Smooth muscle cell (in vitro differentiated cells): ENCODE data around the gene PHETA2. TPM values are rescaled to one million over a fixed set of nuclear protein-coding genes. Genes with fewer than 3 reads are reported as not detected.

Experiments
- DNase-seq: peaks from one replicate; lab custom pipeline; 2025; ENCODE audit not compliant: unreplicated experiment; lab: John Stamatoyannopoulos, UW
- H2AFZ ChIP-seq: fragments of 200-600 bp; sonication (generic); 2 replicates; pipeline ENCODE4 v1.6.0; 2016; ENCODE audit warnings: antibody characterized with exemption, low read depth, mild to moderate bottlenecking
- H3F3A ChIP-seq: fragments of 200-600 bp; sonication (generic); 2 replicates; pipeline ENCODE4 v1.6.0; 2017; ENCODE audit warnings: antibody characterized with exemption, low read depth
- H3K27ac ChIP-seq: fragments of 200-600 bp; sonication (generic); 2 replicates; pipeline ENCODE4 v1.5.1; 2016; ENCODE audit warnings: low read depth, mild to moderate bottlenecking
- H3K27me3 ChIP-seq: fragments of 200-600 bp; sonication (generic); 2 replicates; pipeline ENCODE4 v1.6.1; 2016; ENCODE audit warnings: low read depth, mild to moderate bottlenecking
- H3K36me3 ChIP-seq: fragments of 200-600 bp; sonication (generic); 2 replicates; pipeline ENCODE4 v1.5.1; 2016; ENCODE audit warnings: low read depth
- H3K4me1 ChIP-seq: fragments of 200-600 bp; sonication (generic); 2 replicates; pipeline ENCODE4 v1.5.1; 2016; ENCODE audit warnings: low read depth
- H3K4me2 ChIP-seq: fragments of 200-600 bp; sonication (generic); 2 replicates; pipeline ENCODE4 v1.6.0; 2016; ENCODE audit warnings: mild to moderate bottlenecking
- H3K4me3 ChIP-seq: fragments of 200-600 bp; sonication (generic); 2 replicates; pipeline ENCODE4 v1.5.1; 2016; ENCODE audit warnings: mild to moderate bottlenecking
- H3K79me2 ChIP-seq: fragments of 200-600 bp; sonication (generic); 2 replicates; pipeline ENCODE4 v1.6.0; 2016; ENCODE audit warnings: low read depth, mild to moderate bottlenecking
- H3K9ac ChIP-seq: fragments of 200-600 bp; sonication (generic); 2 replicates; pipeline ENCODE4 v1.6.0; 2016; ENCODE audit warnings: low read depth
- H3K9me3 ChIP-seq: fragments of 200-600 bp; sonication (generic); replicated peaks from 2 replicates; pipeline ENCODE4 v1.5.1; 2016; ENCODE audit warnings: low read depth
- H4K20me1 ChIP-seq: fragments of 200-600 bp; sonication (generic); 2 replicates; pipeline ENCODE4 v1.6.0; 2016; ENCODE audit warnings: low read depth
- WGBS: methylation state at CpG from one replicate; pipeline ENCODE4 v1.1.7; 2016; ENCODE audit warnings: low lambda C conversion rate; 5-methylcytosine and 5-hydroxymethylcytosine counted together
- polyA plus RNA-seq: library from polyadenylated mRNA; unstranded; fragments of >200 nt; fragmentation: Nextera tagmentation; extraction: Ambion mirVana; gene quantifications from 2 replicates; pipeline ENCODE4 v1.2.1, GENCODE V29; 2016
- total RNA-seq: library from RNA; depleted of rRNA; stranded (reverse); fragments of >200 nt; gene quantifications from 2 replicates; pipeline ENCODE4 v1.2.3, GENCODE V29; 2014
- TF ChIP-seq, protein P1 (sequence below): fragments of 200-600 bp; sonication (generic); IDR thresholded peaks from 2 replicates; pipeline ENCODE4 v1.5.1; 2017; ENCODE audit warnings: borderline replicate concordance, mild to moderate bottlenecking, antibody characterized with exemption; ENCODE audit not compliant: insufficient read depth, poor library complexity, severe bottlenecking

Gene PHETA2
- total and polyA plus RNA-seq, 2 experiments from 2014 or later, result 6.7 to 15.9 TPM

DNA sequence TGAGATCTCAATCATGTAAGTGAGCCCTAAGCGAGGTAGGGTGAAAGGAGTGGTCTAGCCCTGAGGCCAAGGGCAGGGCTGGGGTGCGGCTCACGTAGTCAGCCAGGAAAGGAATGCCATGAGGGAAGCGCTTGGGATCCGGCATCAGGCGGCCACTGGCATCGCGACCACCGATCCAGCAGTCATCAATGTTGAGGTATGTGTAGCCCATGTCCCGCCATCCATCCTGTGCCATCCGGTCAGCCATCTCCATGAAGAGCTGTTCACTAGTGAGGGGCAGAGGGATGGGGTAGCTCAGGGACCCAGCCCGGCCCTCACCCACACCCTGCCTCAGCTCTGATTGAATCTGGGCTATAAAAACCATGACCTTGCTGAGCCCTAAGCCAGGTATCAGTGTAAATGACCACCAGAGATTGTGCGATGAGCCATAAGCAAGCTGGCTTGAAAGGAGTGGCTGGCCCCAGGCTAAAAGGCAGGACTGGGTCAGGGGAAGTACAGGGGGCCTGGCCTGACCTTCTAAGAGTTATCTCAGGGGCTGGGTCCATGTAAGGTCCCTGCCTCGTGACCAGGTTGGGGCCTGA, 6.3 kb upstream of the PHETA2 start:
- 91% methylated on average over 14 of the region's 14 CpGs for WGBS
- Histone ChIP-seq H3K27ac (no peak overlapping the region), H3K79me2 (no peaks in the 10 kb centered on the region), H3K9ac (no peak overlapping the region), H3K4me1 (peaks cover 14% of the 10 kb centered on the region), H3F3A (no peaks in the 10 kb centered on the region), H3K27me3 (no peaks in the 10 kb centered on the region), H2AFZ (no peak overlapping the region), H4K20me1 (no peaks in the 10 kb centered on the region), H3K9me3 (no peaks in the 10 kb centered on the region), H3K36me3 (no peaks in the 10 kb centered on the region), H3K4me2 (no peak overlapping the region), H3K4me3 (no peak overlapping the region)
- TF ChIP-seq, protein P1, sequence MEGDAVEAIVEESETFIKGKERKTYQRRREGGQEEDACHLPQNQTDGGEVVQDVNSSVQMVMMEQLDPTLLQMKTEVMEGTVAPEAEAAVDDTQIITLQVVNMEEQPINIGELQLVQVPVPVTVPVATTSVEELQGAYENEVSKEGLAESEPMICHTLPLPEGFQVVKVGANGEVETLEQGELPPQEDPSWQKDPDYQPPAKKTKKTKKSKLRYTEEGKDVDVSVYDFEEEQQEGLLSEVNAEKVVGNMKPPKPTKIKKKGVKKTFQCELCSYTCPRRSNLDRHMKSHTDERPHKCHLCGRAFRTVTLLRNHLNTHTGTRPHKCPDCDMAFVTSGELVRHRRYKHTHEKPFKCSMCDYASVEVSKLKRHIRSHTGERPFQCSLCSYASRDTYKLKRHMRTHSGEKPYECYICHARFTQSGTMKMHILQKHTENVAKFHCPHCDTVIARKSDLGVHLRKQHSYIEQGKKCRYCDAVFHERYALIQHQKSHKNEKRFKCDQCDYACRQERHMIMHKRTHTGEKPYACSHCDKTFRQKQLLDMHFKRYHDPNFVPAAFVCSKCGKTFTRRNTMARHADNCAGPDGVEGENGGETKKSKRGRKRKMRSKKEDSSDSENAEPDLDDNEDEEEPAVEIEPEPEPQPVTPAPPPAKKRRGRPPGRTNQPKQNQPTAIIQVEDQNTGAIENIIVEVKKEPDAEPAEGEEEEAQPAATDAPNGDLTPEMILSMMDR, result no peak
- no peak for DNase-seq

DNA sequence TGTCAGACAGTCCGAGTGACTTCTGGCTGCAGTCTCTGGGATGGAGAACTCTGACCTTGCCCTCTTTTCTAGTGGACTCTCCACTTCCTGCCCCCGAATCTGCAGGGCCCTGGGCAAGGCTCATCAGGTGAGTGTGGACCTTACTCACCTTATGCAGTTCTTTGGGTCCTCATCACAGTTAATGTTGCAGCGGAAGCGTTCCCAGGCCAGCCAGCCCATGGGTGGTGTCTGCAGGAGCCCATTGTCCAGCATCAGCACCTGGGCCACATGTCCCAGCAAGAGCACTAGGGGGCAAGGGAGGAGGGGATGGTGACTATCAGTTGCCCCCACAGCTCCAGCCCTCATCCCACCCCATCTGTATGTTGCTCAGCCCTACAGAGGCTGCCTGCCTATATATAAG, 5.8 kb upstream of the PHETA2 start:
- no peaks in the 10 kb centered on the region for H3F3A ChIP-seq
- H3K9me3 ChIP-seq, result no peaks in the 10 kb centered on the region
- H3K4me2 ChIP-seq, result no peak overlapping the region
- H3K27ac ChIP-seq, result no peak overlapping the region
- H3K4me1 ChIP-seq, result peaks cover 14% of the 10 kb centered on the region
- H3K36me3 ChIP-seq, result no peaks in the 10 kb centered on the region
- WGBS, result 93% methylated on average over 4 of the region's 4 CpGs
- H3K79me2 ChIP-seq, result no peaks in the 10 kb centered on the region
- no peak for DNase-seq
- no peak overlapping the region for H3K4me3 ChIP-seq
- no peak overlapping the region for H2AFZ ChIP-seq
- no peaks in the 10 kb centered on the region for H4K20me1 ChIP-seq
- TF ChIP-seq, protein P1, result no peak
- H3K27me3 ChIP-seq, result no peaks in the 10 kb centered on the region
- no peak overlapping the region for H3K9ac ChIP-seq

DNA sequence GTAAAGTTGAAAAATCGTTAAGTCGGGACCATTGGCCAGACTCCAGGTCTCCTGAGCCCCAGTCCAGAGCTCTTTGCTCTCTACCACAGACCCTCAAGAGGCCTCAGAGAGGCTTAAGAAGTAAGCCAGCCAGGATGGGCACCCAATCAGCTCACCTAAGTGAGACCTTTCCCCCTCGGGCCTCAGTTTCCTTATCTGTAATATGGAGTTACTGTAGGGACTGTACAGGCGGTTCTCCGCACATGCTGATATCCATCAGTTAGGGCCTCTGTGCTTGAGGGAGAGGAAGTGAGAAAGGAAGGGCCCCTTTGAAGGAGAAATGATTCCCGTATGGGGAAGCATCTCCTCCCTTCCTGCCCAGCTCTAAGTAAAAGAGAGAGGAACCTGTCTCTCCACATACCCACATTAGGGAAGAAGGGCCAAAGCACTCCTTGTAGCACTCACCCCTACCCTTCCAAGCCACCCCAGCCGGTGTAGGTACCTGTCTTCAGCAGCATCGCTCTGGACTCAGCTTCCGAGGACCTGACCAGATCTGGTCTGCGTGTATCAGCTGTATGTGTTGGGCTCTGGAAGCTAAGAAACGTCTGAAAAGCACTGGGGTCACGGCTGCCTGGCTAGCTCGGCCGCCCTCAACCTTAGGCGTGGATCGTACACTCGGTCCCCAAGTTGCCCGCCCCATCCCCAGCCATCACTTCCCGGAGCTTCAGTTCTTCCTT, 4.1 kb upstream of the PHETA2 start:
- Histone ChIP-seq H3K27ac (peak overlapping the region; percentile 88), H3K4me3 (peak overlapping the region; percentile 68), H2AFZ (peak overlapping the region; percentile 87), H3K4me2 (peak overlapping the region; percentile 87), H3K9me3 (no peaks in the 10 kb centered on the region), H4K20me1 (no peaks in the 10 kb centered on the region), H3K27me3 (no peaks in the 10 kb centered on the region), H3F3A (no peaks in the 10 kb centered on the region), H3K36me3 (no peaks in the 10 kb centered on the region), H3K79me2 (no peaks in the 10 kb centered on the region), H3K9ac (peak overlapping the region; percentile 66), H3K4me1 (peaks cover 14% of the 10 kb centered on the region)
- TF ChIP-seq, protein P1, result no peak
- DNase-seq, result no peak
- 26% methylated on average over 19 of the region's 19 CpGs for WGBS
